Stimulated activated CD8-positive, alpha-beta memory T cell treated with anti-CD3 and anti-CD28 coated beads, Interleukin-15, amount 100 ng/mL, for 24 hours (primary cell): ENCODE data around the gene KCTD1.

Source experiments
- DNase-seq: peaks from one replicate; pipeline ENCODE4 v3.0.0-alpha.2; 2020; ENCODE audit warnings: low read depth

The KCTD1 gene

GRCh38 chr18:26549263-26550094 lies 1.1 kb upstream of the KCTD1 start:
- no peak for DNase-seq

GRCh38 chr18:26547646-26548414 lies 523 bp downstream of the KCTD1 start:
- DNase-seq, result no peak

DNA sequence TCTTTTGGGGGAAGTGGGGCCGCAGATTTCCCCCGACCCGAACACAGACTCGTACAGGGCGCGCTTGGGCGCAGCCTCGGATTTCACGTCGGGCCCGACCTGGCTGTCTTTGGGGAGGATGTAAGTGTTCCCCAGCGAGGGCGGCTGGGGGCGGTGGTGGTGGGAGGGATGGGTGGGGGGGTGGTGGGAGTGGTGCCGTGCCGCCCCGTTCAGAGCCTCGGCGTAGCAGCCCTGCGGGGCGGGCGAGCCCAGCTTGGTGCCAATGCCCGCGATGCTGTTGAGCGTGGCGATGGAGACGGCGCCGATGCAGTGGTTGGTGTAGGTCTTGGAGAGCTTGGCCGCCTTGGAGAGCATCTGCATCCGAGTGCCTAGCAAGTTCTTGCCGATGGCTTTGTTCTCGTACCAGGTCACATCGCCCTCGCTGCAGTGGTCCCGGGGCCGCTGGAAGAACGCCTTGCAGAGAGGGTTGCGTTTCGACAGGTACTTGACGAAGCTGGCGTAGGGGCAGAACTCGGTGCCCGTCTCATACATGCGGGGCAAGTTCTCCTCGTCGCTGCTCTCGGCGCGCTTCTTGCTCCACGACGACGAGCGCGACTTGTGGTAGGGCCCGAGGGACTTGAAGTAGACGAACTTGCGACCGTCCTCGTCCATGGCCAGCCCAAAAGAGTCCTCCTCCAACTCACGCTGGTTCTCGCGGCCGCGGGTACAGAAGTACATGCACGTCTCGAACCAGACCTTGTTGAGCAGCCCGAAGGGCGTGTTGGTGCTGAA lies 1.3 kb downstream of the KCTD1 start:
- no peak for DNase-seq

GRCh38 chr18:26546170-26546874 lies 2.0 kb downstream of the KCTD1 start:
- no peak for DNase-seq

DNA sequence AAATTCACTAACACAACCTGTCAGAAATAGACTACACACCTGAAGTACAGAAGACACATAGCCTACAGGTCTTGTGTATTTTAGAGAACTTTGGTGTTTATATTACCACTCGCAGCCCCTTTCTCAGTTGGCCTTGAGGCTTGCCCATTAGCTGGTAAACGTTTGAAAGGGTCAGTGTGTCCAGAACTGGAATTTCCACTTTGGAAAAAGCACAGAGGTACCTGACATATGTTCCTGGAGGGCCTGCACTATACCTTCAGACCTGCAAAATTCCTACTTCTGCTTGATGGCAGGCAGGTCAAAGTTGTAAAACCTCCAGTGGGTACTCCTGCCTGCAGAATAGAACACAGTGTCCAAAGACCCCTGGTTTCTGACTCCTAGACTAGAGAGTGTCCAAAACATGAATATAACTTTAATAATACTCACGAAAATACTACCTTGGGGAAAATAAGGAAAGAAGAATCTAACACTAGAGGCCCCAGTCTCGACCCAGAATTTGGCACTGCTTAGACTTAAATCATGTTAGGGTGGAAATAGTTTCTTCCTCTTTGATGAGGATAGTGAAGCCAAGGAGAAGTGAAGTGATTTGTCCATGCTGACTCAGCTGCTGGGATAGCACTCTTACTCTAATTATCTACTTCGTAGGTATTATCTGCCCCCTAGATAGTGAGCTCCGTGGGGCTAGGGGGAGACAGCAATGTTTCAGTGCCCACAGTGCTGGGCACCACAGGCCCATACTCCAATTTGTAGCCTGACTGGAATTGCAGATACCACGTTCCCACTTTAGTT lies 2.8 kb downstream of the KCTD1 start:
- DNase-seq, result no peak

GRCh38 chr18:26544451-26544850 lies 3.9 kb downstream of the KCTD1 start:
- DNase-seq, result no peak

DNA sequence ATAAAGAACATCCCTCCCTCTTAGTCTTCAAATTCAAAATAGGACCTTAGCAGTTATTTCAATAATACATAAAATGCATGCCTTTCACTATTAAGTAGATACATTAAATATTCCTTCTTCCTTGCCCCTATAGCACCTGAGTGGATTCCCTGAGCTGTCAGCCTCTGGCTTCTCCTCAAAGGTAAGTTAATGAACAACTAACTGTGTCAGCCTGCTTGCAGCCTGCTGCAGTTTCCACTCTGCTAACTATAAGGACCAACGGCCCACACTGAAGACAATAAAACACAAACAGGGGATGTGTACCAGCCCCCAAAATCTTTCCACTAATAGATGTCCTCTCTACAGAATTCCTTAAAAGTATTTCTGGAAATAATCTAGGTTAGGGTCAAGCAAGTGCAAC lies 5.0 kb downstream of the KCTD1 start:
- no peak for DNase-seq

DNA sequence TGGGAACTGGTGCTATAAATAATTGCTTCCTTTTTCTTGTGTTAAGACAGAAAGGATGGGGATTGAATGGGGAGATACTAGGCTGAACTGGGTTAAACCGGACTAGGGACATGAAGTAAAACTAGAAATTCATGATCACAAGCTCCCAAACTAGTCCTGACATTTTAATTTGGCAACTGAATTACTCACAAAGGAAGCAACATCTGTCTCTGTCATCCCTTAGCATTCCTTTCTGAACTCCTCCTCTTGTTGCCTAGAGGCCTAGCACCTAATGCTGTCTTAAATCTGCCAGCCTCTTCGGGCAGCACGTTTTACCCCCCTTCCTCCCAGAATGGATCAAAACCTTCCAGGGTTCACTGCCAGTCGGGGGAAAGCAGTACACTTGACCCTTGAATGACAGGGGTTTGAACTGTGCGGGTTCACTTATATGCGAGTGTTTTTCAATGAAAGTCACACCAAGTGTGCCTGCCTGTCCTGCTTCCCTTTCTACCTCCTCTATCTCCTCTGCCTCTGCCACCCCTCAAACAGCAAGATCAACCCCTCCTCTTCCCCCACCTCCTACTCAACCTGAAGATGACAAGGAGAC lies 8.2 kb downstream of the KCTD1 start:
- DNase-seq, result no peak

- no peak for DNase-seq
Observed at GRCh38 chr18:26538524-26538923, 9.8 kb downstream of the KCTD1 start.

DNA sequence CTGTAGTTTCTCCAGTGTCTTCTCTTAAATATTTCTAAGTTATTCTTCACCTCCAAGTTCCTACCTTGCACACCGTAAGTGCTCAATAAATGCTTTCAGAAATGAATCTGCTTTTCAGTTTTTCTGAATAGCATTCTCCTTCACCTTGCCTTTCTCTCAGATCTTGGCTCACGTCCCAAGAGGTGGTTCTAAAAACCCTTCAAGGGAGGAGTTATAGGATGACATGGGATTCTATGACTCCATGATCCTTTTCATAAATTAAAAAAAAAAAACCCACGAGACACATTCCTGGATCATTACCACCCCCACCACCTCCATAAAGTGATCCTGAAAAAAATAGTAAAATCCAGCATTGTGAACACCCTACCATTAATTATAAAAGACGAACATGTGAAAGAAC lies 11.7 kb downstream of the KCTD1 start:
- no peak for DNase-seq

DNA sequence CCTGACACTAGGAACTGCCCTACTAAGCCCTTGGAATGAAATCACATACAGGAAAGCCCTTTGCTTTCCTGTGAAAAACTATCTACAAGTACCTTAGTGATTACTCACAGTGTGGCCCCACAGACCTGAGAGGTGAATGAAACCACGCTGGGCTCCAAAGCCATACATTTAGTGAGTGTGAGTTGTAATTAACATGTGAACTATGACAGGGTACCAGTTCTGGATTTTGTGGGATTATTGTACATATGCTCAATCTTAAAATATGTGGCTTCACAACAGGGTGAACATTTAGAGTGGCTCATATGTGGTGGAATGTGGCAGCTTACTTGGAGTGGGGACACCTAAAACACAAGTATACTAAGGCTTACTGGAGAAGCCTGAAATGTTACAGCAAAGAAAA lies 12.3 kb downstream of the KCTD1 start:
- DNase-seq, result no peak

DNA sequence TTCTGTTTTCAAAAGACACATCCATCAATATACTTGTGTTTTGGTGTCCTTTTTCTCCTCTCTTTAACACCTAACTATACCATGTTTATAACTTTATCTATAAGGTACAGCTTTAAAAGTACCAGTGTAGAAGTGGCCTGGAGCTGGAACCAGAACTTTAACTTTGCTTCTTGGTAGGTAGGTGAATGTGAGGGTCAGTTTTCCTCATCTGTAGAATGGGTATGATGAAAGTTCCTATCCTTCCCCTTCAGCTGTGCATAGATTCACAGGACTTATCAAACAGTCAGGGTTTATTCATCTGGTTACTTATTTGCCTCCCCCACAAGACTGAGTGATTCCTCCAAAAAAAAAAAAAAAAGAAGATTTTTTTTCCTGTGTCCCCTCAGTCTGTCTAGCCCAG lies 12.7 kb downstream of the KCTD1 start:
- no peak for DNase-seq

DNA sequence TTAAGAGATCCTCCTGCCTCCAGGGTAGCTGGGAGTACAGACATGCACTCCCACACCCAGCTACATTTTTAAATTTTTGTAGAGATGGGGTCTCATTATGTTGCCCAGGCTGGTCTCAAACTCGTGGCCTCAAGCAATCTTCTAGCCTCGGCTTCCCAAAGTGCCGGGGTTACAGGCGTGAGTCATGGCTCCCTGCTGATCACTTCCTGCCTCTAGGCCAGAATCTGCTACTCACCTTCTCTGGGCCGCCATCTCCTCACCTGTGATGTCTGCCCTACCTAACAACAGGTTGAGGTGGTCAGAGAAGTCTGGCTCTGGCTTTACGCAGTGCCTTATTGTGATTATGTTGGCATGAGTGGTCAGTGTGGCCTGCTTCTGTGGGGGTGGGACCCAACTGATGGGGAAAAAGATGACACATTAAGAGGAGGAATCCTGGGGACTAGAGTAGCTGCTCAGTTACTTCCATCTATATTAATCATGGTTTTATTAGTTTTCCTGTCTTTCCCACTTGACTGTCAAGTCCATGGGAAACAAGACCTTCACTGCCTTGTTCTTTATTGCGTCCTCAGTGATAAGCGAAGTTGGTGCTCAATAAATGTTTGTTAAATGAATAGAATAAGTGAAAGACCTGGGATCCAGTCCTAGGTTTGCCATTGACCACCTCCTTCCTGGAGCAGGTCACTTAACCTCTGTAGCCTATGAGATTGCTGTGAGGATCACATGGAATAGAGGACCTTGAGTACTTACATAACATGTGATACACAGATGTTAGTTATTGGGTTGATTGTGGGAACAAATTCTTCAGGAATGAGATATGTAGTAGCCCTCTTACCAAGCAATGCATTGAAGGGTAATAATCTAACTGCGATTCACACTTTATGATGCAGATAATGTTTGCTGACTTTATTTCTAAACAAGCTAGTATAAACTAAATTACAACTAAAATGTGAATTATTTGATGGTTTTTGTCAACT lies 15.7 kb downstream of the KCTD1 start:
- no peak for DNase-seq

DNA sequence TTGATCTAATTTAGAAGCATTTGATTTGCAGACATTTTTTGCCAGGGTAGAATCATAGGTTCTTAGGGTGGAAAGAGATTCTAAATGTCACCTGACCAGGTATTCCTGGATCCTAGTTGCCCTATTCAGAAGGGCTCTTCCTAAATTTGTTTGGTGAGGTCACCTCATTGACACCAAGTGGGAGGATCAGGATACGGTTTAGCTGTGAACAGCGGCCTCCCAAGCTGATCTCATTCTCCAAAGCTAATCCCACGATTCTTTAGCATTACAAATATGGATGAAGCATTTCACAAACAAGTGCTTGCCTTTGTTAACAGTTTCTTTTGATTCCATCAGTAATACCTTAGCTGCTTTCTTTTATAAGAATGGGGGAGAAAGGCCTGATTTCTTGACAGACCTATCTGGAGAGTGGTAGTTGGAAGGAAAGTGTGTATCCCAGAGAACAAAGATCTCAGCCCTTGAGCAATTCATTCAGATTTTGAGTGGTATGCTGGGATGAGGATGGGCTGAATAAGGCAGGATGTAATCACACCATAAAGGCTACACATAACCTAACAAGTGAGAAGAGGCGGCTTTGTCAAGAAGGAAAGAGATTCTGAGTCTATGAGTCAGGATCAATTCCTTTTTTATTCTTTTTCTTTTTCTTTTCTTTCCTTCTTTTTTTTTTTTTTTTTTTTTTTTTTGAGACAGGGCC lies 16.6 kb downstream of the KCTD1 start:
- DNase-seq, result no peak

DNA sequence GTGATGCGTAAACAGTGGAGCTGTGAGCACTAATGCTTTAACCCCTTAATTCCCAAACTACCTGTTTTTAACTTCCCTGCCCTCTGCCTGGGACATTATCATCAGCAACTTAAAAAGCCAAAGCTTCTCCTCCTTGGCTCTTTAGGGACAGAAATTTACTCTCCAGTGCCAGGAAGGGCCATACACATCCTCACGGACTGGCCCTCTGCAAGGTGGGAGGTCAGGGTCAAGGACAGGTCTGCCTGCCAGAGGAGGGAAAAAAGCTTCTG lies 21.5 kb downstream of the KCTD1 start:
- no peak for DNase-seq

DNA sequence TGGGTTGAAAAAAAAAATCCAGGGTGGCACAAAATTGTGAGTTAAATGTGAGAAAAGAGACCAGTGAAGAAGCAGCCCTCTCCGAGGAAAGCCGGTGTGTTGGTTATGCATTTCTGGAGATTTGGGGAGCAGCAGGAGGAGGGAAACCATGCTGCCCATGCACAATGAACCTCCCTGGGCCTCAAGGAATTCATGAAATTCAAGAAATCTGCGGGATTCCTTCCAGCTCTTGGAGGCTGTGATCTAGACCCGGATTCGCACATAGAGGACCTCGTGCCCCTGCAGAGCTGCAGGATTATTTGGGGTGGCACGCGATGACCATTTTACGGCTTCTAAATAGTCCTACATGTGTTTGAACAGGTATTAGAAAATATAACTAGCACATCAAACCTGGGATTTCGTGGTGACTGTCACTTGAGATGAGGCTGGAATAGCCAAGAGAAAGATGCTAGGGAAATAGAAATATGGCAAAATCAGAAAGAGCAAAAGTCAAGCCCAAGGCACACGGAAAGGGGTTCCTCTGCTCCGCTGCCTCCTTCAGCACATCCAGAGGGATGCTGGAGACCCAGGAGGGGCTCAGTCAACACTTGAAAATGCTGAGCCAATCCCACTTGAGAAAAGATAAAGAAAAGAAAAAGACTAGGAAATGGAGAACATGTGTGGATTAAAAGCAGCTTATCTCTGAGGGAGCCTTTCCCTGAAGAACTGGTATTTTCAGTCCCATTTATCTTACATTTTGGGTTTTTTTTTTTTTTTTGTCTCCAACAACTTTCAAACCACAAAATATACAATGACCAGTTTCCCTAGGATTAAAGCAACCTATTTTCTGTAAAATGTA lies 22.0 kb downstream of the KCTD1 start:
- no peak for DNase-seq

- DNase-seq, result no peak
Observed at GRCh38 chr18:26524504-26525351, 23.6 kb downstream of the KCTD1 start.
